ENCODE data around the gene PRSS37. TPM values are rescaled to one million over a fixed set of nuclear protein-coding genes. Genes with fewer than 3 reads are reported as not detected.
A peak's percentile ranks its signal among the peaks of the same experiment; 100 is the strongest.
"Not testable (repeated sequence)": the region's sequence is repeated elsewhere in the genome, so short reads cannot be mapped to it uniquely, and the experiment has no call there.

Gene PRSS37
- not detected for total RNA-seq

- ATAC-seq = no peak
Measured at GRCh38 chr7:141841385-141841784, at the start of gene PRSS37. PRSS37 (minus strand) TSS chr7:141841485; CDS start chr7:141841049, 436 bp downstream.

GRCh38 chr7:141889321-141889720 lies 48.0 kb upstream of the PRSS37 start:
- ATAC-seq = no peak

GRCh38 chr7:141884539-141885225 lies 43.4 kb upstream of the PRSS37 start:
- no peak for ATAC-seq

- ATAC-seq = no peak
Measured at GRCh38 chr7:141880960-141881359, 39.7 kb upstream of the PRSS37 start.

- ATAC-seq = no peak
Measured at GRCh38 chr7:141877365-141877764, 36.1 kb upstream of the PRSS37 start.

GRCh38 chr7:141876371-141876770 lies 35.1 kb upstream of the PRSS37 start:
- ATAC-seq = no peak

GRCh38 chr7:141875453-141875852 lies 34.2 kb upstream of the PRSS37 start:
- no peak for ATAC-seq

GRCh38 chr7:141874787-141875186 lies 33.5 kb upstream of the PRSS37 start:
- ATAC-seq = no peak

GRCh38 chr7:141872931-141873330 lies 31.6 kb upstream of the PRSS37 start:
- ATAC-seq = no peak

GRCh38 chr7:141866974-141867373 lies 25.7 kb upstream of the PRSS37 start:
- ATAC-seq = no peak

GRCh38 chr7:141864765-141865447 lies 23.6 kb upstream of the PRSS37 start:
- peak; percentile 72 for ATAC-seq

- peak; percentile 84 for ATAC-seq
Measured at GRCh38 chr7:141860207-141860606, 18.9 kb upstream of the PRSS37 start.

GRCh38 chr7:141847996-141848395 lies 6.7 kb upstream of the PRSS37 start:
- no peak for ATAC-seq

GRCh38 chr7:141844256-141844655 lies 3.0 kb upstream of the PRSS37 start:
- ATAC-seq = no peak

- ATAC-seq = no peak
Measured at GRCh38 chr7:141842904-141843303, 1.6 kb upstream of the PRSS37 start.

- ATAC-seq = no peak
Measured at GRCh38 chr7:141840708-141841107, 577 bp downstream of the PRSS37 start.

- ATAC-seq = no peak
Measured at GRCh38 chr7:141839256-141839655, 2.0 kb downstream of the PRSS37 start.

- ATAC-seq = no peak
Measured at GRCh38 chr7:141838581-141838980, 2.7 kb downstream of the PRSS37 start.

- ATAC-seq = no peak
Measured at GRCh38 chr7:141837683-141838082, 3.6 kb downstream of the PRSS37 start.

- not testable (repeated sequence) for ATAC-seq
Measured at GRCh38 chr7:141822432-141822831, 18.9 kb downstream of the PRSS37 start.

GRCh38 chr7:141820067-141820466 lies 21.2 kb downstream of the PRSS37 start:
- no peak for ATAC-seq

- ATAC-seq = no peak
Measured at GRCh38 chr7:141792526-141792925, 48.8 kb downstream of the PRSS37 start.

- no peak for ATAC-seq
Measured at GRCh38 chr7:141789917-141790316, 51.4 kb downstream of the PRSS37 start, which contains the start of gene TAS2R5. TAS2R5 (plus strand) TSS chr7:141790217; CDS start chr7:141790362, 145 bp downstream.

- ATAC-seq = no peak
Measured at GRCh38 chr7:141788296-141788695, 53.0 kb downstream of the PRSS37 start.

Measured in esophagus mucosa (tissue), 1 donor.